HCT116 (cell line): ENCODE data around the gene MAP3K8. TPM values are rescaled to one million over a fixed set of nuclear protein-coding genes. Genes with fewer than 3 reads are reported as not detected.

ENCODE experiments used
- ATAC-seq: fragments of 200-7000 bp; cut with Tn5 transposase; 2 replicates; pipeline ENCODE4 v1.9.1; 2020; ENCODE audit warnings: mild to moderate bottlenecking, moderate library complexity
- BruUV-seq: library from RNA; stranded (reverse); fragments of 400-500 nt; replicated peaks from 2 replicates; lab custom pipeline; 2021; lab: Mats Ljungman, UMichigan
- CTCF ChIA-PET: fragments of 300-600 bp; sonication (Branson Sonifier 250); formaldehyde crosslinking; loops from one replicate; lab custom pipeline; 2021; ENCODE audit warnings: antibody characterized with exemption; lab: Charles Lee
- POLR2A ChIA-PET: fragments of 300-600, 350-600 bp; sonication (Branson Sonifier 250); formaldehyde crosslinking; loops from one replicate; lab custom pipeline; 2021; ENCODE audit warnings: antibody characterized with exemption; lab: Charles Lee
- RAD21 ChIA-PET, 2 experiments: fragments of 300-600 bp; sonication (Branson Sonifier 250); formaldehyde crosslinking; loops; one replicate each; lab custom pipeline; 2023; ENCODE audit warnings: low total read pairs in 2 of 2; ENCODE audit not compliant: uncharacterized antibody in 2 of 2, unreplicated experiment in 2 of 2, low non-redundant PET in 1 of 2; lab: Charles Lee
- DNase-seq: peaks from one replicate; pipeline ENCODE4 v3.0.0-alpha.2; 2010; ENCODE audit warnings: low read depth, low spot score
- H2AFZ ChIP-seq: fragments of 200-600 bp; shearing (Covaris generic), sonication (generic); 2 replicates; pipeline ENCODE4 v1.6.1; 2017; ENCODE audit warnings: low read depth, mixed run types, mixed read lengths, antibody characterized with exemption, low read length; ENCODE audit not compliant: poor library complexity, severe bottlenecking
- H3K27ac ChIP-seq: 2 replicates; pipeline ENCODE4 v1.5.1; 2012; ENCODE audit warnings: low read depth, low read length
- H3K27me3 ChIP-seq: fragments of 200-600 bp; sonication (generic); 2 replicates; pipeline ENCODE4 v1.6.1; 2016; ENCODE audit warnings: mixed run types, low read length, mixed read lengths; ENCODE audit not compliant: insufficient read depth
- H3K36me3 ChIP-seq, 2 experiments: fragments of 200-500 bp in 1 of 2; fragments of 200-600 bp in 1 of 2; sonication (Bioruptor generic) in 1 of 2; sonication (generic) in 1 of 2; 2 replicates each; pipeline versions ENCODE4 v1.5.1 to v1.6.1; 2014 to 2016; ENCODE audit warnings: low read length in 2 of 2, inconsistent platforms in 1 of 2, mixed read lengths in 1 of 2, mixed run types in 1 of 2; ENCODE audit not compliant: insufficient read depth in 2 of 2, control insufficient read depth in 1 of 2
- H3K4me1 ChIP-seq, 2 experiments: fragments of 200-600 bp in 1 of 2; sonication (generic) in 1 of 2; 2 replicates each; pipeline versions ENCODE4 v1.5.1 to v1.6.1; 2012 to 2017; ENCODE audit warnings: low read length in 2 of 2, inconsistent platforms in 1 of 2, mild to moderate bottlenecking in 1 of 2, mixed read lengths in 1 of 2, mixed run types in 1 of 2, moderate library complexity in 1 of 2; ENCODE audit not compliant: insufficient read depth in 2 of 2, control insufficient read depth in 1 of 2
- H3K4me2 ChIP-seq: fragments of 200-600 bp; sonication (generic); 2 replicates; pipeline ENCODE4 v1.6.1; 2017; ENCODE audit warnings: mixed run types, low read length, mixed read lengths
- H3K4me3 ChIP-seq, 2 experiments: fragments of 200-600 bp in 1 of 2; sonication (generic) in 1 of 2; replicated peaks in 1 of 2; 2 replicates each; pipeline ENCODE4 v1.5.1; 2011 to 2016; ENCODE audit warnings: low read length in 2 of 2, control low read depth in 1 of 2, low read depth in 1 of 2, mild to moderate bottlenecking in 1 of 2, mixed read lengths in 1 of 2, mixed run types in 1 of 2
- H3K79me2 ChIP-seq: fragments of 200-600 bp; sonication (generic); 2 replicates; pipeline ENCODE4 v1.6.1; 2017; ENCODE audit warnings: mild to moderate bottlenecking, mixed run types, low read length, moderate library complexity, mixed read lengths; ENCODE audit not compliant: insufficient read depth
- H3K9ac ChIP-seq: fragments of 200-600 bp; sonication (generic); 2 replicates; pipeline ENCODE4 v1.6.1; 2016; ENCODE audit warnings: low read length, mixed read lengths
- H3K9me2 ChIP-seq: fragments of 200-600 bp; sonication (generic), shearing (Covaris generic); 2 replicates; pipeline ENCODE4 v1.6.1; 2017; ENCODE audit warnings: mixed run types, mild to moderate bottlenecking, moderate library complexity; ENCODE audit not compliant: insufficient read depth
- H3K9me3 ChIP-seq, 2 experiments: fragments of 200-500 bp in 1 of 2; fragments of 200-600 bp in 1 of 2; sonication (Bioruptor generic) in 1 of 2; sonication (generic) in 1 of 2; 2 replicates each; pipeline ENCODE4 v1.6.1; 2014 to 2017; ENCODE audit warnings: low read length in 2 of 2, mixed read lengths in 2 of 2, inconsistent platforms in 1 of 2, low read depth in 1 of 2, mild to moderate bottlenecking in 1 of 2, mixed run types in 1 of 2, moderate library complexity in 1 of 2; ENCODE audit not compliant: control insufficient read depth in 1 of 2, insufficient read depth in 1 of 2
- H4K20me1 ChIP-seq: fragments of 200-600 bp; sonication (generic), shearing (Covaris generic); 2 replicates; pipeline ENCODE4 v1.6.1; 2017; ENCODE audit warnings: mixed run types, mild to moderate bottlenecking, moderate library complexity; ENCODE audit not compliant: insufficient read depth
- CEBPB ChIP-seq: IDR thresholded peaks from 2 replicates; pipeline ENCODE4 v1.6.1; 2012; ENCODE audit warnings: low read depth
- EGR1 ChIP-seq: IDR thresholded peaks from 2 replicates; pipeline ENCODE4 v1.6.1; 2012; ENCODE audit warnings: low read depth
- EZH2 ChIP-seq: fragments of 200-600 bp; sonication (generic); IDR thresholded peaks from 2 replicates; pipeline ENCODE4 v1.6.1; 2017; ENCODE audit warnings: antibody characterized with exemption, mixed run types
- EZH2phosphoT487 ChIP-seq: fragments of 200-600 bp; IDR thresholded peaks from 2 replicates; pipeline ENCODE4 v1.6.1; 2018; ENCODE audit warnings: antibody characterized with exemption, borderline replicate concordance
- POLR2AphosphoS5 ChIP-seq: IDR thresholded peaks from 2 replicates; pipeline ENCODE4 v1.6.1; 2011; ENCODE audit warnings: mild to moderate bottlenecking, low read depth, low read length, moderate library complexity
- SIN3A ChIP-seq: IDR thresholded peaks from 2 replicates; pipeline ENCODE4 v1.6.1; 2012; ENCODE audit warnings: low read depth
- SP1 ChIP-seq: IDR thresholded peaks from 2 replicates; pipeline ENCODE4 v1.6.1; 2012; ENCODE audit warnings: low read depth
- TCF7L2 ChIP-seq: IDR thresholded peaks from 2 replicates; pipeline ENCODE4 v1.7.0; 2011; ENCODE audit warnings: borderline replicate concordance, inconsistent platforms; ENCODE audit not compliant: insufficient read depth, insufficient read length; ENCODE audit errors: extremely low read depth
- YY1 ChIP-seq: IDR thresholded peaks from 2 replicates; pipeline ENCODE4 v1.6.1; 2011; ENCODE audit warnings: low read length, low read depth, moderate library complexity, mild to moderate bottlenecking; ENCODE audit not compliant: insufficient replicate concordance; ENCODE audit errors: extremely low read depth
- ZFX ChIP-seq: fragments of 450-650 bp; IDR thresholded peaks from 2 replicates; pipeline ENCODE4 v1.6.1; 2017
- intact Hi-C: fragments of 100-400 bp; cut with micrococcal nuclease; formaldehyde crosslinking; loops from 2 replicates; pipeline ENCODE4 v1.10.0; 2022
- total RNA-seq: library from RNA; stranded (reverse); gene quantifications from one replicate; pipeline ENCODE4 v1.2.1, GENCODE V29; 2021; ENCODE audit not compliant: unreplicated experiment
- TF ChIP-seq, protein P1 (sequence below): IDR thresholded peaks from 2 replicates; pipeline ENCODE4 v1.6.1; 2011; ENCODE audit warnings: mild to moderate bottlenecking, low read length, moderate library complexity; ENCODE audit not compliant: insufficient replicate concordance; ENCODE audit errors: extremely low read depth
- TF ChIP-seq, protein P2 (sequence below), 3 experiments: fragments of 200-600 bp in 1 of 3; sonication (generic) in 1 of 3; IDR thresholded peaks in 2 of 3; conservative IDR thresholded peaks in 1 of 3; 2 replicates each; pipeline ENCODE4 v1.5.1; 2012 to 2017; ENCODE audit warnings: low read depth in 2 of 3, low read length in 2 of 3, antibody characterized with exemption in 1 of 3, borderline replicate concordance in 1 of 3, control low read depth in 1 of 3, mild to moderate bottlenecking in 1 of 3, mixed read lengths in 1 of 3, mixed run types in 1 of 3, moderate library complexity in 1 of 3; ENCODE audit not compliant: insufficient read depth in 1 of 3
- TF ChIP-seq, protein P3 (sequence below): IDR thresholded peaks from 2 replicates; pipeline ENCODE4 v1.6.1; 2012

Gene MAP3K8
- total RNA-seq, 1 experiment from 2014 or later, result 4.5 TPM

DNA sequence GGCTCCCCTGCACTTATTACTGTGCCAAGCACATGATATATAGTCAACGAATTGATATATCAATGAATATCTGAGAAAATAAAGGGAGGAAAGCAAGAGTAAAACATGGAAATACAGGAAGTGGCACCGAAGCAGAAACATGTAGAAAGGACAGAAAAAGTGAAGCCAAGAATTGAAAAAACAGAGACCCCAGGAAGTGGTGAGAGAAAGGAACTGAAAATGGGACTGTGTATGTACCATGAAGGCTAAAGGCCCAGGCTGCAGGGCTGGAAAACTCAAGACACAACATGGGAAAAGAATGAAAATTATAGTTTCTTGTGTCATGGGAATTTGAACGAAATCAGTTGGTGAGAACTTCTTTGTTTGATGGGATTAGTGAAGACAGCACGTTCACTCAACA, 60.6 kb downstream of the MAP3K8 start:
- ChIA-PET CTCF (interaction anchor here (1.2 kb wide), 1 partner anchor 10 kb away, joined by 3 read pairs; no protein-coding TSS in a partner anchor), RAD21 (no interaction called here), POLR2A (no interaction called here)
- TF ChIP-seq EZH2phosphoT487 (no peak), POLR2AphosphoS5 (no peak), TCF7L2 (no peak), EGR1 (no peak), SP1 (no peak), EZH2 (no peak), SIN3A (no peak), YY1 (no peak), ZFX (no peak), CEBPB (no peak)
- TF ChIP-seq, protein P1, sequence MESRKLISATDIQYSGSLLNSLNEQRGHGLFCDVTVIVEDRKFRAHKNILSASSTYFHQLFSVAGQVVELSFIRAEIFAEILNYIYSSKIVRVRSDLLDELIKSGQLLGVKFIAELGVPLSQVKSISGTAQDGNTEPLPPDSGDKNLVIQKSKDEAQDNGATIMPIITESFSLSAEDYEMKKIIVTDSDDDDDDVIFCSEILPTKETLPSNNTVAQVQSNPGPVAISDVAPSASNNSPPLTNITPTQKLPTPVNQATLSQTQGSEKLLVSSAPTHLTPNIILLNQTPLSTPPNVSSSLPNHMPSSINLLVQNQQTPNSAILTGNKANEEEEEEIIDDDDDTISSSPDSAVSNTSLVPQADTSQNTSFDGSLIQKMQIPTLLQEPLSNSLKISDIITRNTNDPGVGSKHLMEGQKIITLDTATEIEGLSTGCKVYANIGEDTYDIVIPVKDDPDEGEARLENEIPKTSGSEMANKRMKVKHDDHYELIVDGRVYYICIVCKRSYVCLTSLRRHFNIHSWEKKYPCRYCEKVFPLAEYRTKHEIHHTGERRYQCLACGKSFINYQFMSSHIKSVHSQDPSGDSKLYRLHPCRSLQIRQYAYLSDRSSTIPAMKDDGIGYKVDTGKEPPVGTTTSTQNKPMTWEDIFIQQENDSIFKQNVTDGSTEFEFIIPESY, result no peak
- TF ChIP-seq, protein P2, sequence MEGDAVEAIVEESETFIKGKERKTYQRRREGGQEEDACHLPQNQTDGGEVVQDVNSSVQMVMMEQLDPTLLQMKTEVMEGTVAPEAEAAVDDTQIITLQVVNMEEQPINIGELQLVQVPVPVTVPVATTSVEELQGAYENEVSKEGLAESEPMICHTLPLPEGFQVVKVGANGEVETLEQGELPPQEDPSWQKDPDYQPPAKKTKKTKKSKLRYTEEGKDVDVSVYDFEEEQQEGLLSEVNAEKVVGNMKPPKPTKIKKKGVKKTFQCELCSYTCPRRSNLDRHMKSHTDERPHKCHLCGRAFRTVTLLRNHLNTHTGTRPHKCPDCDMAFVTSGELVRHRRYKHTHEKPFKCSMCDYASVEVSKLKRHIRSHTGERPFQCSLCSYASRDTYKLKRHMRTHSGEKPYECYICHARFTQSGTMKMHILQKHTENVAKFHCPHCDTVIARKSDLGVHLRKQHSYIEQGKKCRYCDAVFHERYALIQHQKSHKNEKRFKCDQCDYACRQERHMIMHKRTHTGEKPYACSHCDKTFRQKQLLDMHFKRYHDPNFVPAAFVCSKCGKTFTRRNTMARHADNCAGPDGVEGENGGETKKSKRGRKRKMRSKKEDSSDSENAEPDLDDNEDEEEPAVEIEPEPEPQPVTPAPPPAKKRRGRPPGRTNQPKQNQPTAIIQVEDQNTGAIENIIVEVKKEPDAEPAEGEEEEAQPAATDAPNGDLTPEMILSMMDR (IDR thresholded peaks at IDR 0.05 in 2 of 3, conservative IDR thresholded peaks at IDR 0.05 in 1 of 3; ENCODE audit: borderline replicate concordance in 1 of 3, insufficient read depth in 1 of 3, low read depth in 2 of 3, low read length in 2 of 3), result no peak
- TF ChIP-seq, protein P3, sequence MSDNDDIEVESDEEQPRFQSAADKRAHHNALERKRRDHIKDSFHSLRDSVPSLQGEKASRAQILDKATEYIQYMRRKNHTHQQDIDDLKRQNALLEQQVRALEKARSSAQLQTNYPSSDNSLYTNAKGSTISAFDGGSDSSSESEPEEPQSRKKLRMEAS, result no peak
- Histone ChIP-seq H3K79me2 (no peaks in the 10 kb centered on the region), H3K4me1 (peaks cover 0 to 16% of the 10 kb centered on the region in 2 experiments; a peak in 2 of 4 replicates), H4K20me1 (no peaks in the 10 kb centered on the region), H3K27me3 (0 out of 2 replicates have a peak, but pooled peaks cover 4% of the 10 kb centered on the region), H3K9ac (no peak overlapping the region), H3K4me2 (no peak overlapping the region; the same call in 1 of the 2 replicates), H2AFZ (no peak overlapping the region), H3K36me3 (no peaks in the 10 kb centered on the region), H3K9me2 (no peaks in the 10 kb centered on the region), H3K4me3 (no peak overlapping the region), H3K9me3 (no peaks in the 10 kb centered on the region), H3K27ac (no peak overlapping the region)
- no TSS peak for BruUV-seq
- no peak for DNase-seq
- no peak for ATAC-seq
- intact Hi-C loops, result no loop called here
